ENCODE measurements around the gene LTC4S.

The LTC4S gene

GRCh38 chr5:179801304-179802206, 7.8 kb downstream of the LTC4S start:
- no peak overlapping the region for H3K4me3 ChIP-seq (replicated peaks; ENCODE audit: insufficient read depth, low read length)
- peak in 1 of 2 experiments; percentile 88 for DNase-seq (ENCODE audit: low read depth in 1 of 2, low spot score in 1 of 2)
- H3K27me3 ChIP-seq (ENCODE audit: insufficient read depth, poor library complexity, severe bottlenecking) = no peaks in the 10 kb centered on the region
- no peak for TF ChIP-seq POLR2AphosphoS5 (IDR thresholded peaks at IDR 0.05; ENCODE audit: low read depth)
- TF ChIP-seq, protein P1, sequence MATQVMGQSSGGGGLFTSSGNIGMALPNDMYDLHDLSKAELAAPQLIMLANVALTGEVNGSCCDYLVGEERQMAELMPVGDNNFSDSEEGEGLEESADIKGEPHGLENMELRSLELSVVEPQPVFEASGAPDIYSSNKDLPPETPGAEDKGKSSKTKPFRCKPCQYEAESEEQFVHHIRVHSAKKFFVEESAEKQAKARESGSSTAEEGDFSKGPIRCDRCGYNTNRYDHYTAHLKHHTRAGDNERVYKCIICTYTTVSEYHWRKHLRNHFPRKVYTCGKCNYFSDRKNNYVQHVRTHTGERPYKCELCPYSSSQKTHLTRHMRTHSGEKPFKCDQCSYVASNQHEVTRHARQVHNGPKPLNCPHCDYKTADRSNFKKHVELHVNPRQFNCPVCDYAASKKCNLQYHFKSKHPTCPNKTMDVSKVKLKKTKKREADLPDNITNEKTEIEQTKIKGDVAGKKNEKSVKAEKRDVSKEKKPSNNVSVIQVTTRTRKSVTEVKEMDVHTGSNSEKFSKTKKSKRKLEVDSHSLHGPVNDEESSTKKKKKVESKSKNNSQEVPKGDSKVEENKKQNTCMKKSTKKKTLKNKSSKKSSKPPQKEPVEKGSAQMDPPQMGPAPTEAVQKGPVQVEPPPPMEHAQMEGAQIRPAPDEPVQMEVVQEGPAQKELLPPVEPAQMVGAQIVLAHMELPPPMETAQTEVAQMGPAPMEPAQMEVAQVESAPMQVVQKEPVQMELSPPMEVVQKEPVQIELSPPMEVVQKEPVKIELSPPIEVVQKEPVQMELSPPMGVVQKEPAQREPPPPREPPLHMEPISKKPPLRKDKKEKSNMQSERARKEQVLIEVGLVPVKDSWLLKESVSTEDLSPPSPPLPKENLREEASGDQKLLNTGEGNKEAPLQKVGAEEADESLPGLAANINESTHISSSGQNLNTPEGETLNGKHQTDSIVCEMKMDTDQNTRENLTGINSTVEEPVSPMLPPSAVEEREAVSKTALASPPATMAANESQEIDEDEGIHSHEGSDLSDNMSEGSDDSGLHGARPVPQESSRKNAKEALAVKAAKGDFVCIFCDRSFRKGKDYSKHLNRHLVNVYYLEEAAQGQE (IDR thresholded peaks at IDR 0.05; ENCODE audit: insufficient replicate concordance, low read depth) = no peak
- no peak for TF ChIP-seq SPI1 (IDR thresholded peaks at IDR 0.05; ENCODE audit: borderline replicate concordance, low read depth)
- TF ChIP-seq, protein P2, sequence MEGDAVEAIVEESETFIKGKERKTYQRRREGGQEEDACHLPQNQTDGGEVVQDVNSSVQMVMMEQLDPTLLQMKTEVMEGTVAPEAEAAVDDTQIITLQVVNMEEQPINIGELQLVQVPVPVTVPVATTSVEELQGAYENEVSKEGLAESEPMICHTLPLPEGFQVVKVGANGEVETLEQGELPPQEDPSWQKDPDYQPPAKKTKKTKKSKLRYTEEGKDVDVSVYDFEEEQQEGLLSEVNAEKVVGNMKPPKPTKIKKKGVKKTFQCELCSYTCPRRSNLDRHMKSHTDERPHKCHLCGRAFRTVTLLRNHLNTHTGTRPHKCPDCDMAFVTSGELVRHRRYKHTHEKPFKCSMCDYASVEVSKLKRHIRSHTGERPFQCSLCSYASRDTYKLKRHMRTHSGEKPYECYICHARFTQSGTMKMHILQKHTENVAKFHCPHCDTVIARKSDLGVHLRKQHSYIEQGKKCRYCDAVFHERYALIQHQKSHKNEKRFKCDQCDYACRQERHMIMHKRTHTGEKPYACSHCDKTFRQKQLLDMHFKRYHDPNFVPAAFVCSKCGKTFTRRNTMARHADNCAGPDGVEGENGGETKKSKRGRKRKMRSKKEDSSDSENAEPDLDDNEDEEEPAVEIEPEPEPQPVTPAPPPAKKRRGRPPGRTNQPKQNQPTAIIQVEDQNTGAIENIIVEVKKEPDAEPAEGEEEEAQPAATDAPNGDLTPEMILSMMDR (IDR thresholded peaks at IDR 0.05; ENCODE audit: insufficient read depth, low read length) = peak; percentile 79
- TF ChIP-seq GABPA (IDR thresholded peaks at IDR 0.05; ENCODE audit: low read depth) = no peak
- no peak overlapping the region for H3K27ac ChIP-seq (replicated peaks)

DNA sequence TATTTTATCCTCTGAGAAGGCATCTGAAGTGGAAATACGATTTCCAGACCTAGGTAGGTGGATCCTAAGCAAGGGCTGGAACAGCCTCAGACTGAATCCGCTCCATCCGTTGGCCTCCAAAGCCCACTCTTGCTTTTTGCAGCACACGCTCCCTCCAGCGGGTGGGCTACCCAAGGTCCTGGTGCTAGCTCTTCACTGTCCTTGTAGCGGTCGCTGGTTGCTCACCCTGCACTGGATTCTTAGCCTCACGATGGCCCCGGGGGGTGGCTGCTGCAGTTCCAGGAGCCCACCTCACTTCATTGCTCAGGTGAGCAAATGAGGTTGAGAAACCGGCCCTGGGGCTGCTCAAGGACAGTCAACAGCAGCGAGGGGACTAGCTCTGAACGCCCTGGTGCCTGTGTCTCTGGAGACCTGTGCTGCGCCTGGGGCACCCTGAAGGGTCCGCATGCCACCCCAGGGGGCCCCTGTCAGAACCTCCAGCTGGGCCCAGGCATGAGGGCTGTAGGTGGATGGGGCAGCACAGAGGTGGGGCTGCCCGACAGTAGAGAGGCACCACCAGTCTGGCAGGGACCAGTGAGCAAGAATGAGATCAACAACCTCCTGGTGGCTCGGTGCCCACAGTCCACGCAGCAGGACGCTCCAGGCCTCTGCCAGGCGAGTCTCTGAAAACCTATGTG, 8.6 kb downstream of the LTC4S start:
- no peak overlapping the region for H3K4me3 ChIP-seq (replicated peaks; ENCODE audit: insufficient read depth, low read length)
- peak overlapping the region; percentile 97 for H3K27ac ChIP-seq (replicated peaks)
- no peaks in the 10 kb centered on the region for H3K27me3 ChIP-seq (ENCODE audit: insufficient read depth, poor library complexity, severe bottlenecking)
- TF ChIP-seq, protein P2 (IDR thresholded peaks at IDR 0.05; ENCODE audit: insufficient read depth, low read length) = no peak
- no peak for TF ChIP-seq GABPA (IDR thresholded peaks at IDR 0.05; ENCODE audit: low read depth)
- TF ChIP-seq POLR2AphosphoS5 (IDR thresholded peaks at IDR 0.05; ENCODE audit: low read depth) = no peak
- no peak for TF ChIP-seq SPI1 (IDR thresholded peaks at IDR 0.05; ENCODE audit: borderline replicate concordance, low read depth)
- TF ChIP-seq, protein P1 (IDR thresholded peaks at IDR 0.05; ENCODE audit: insufficient replicate concordance, low read depth) = no peak
- DNase-seq (ENCODE audit: low read depth in 1 of 2, low spot score in 1 of 2) = no peak

DNA sequence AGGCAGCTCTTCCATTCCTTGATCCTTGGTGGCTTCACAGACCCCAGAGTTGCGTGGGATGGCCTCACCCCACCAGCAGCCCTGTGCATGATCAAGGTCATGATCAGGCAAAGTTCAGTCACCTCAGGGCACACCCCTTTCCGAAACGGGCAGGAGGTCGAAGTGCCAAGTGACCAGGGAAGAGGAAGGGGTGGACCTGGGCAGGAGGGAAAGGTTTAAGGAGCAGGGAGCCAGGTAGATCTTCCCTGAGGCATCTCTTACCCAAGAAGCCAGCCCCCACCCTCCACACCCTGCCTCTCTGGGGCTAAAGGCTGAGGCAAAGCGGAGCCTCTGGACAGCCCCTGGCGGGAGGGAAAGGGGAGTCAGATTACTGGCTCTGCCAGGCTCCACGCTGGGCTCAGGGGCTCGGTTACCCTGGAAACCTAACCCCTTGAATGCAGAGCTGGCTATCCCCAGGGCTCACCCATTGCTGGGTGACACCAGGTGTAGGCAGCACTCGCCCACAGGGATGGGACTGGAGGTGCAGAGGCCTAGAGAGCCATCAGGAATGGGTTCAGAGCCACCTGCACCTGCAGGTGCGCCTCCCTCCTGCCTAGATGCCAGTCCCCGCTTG, 9.3 kb downstream of the LTC4S start:
- Histone ChIP-seq H3K27me3 (ENCODE audit: insufficient read depth, poor library complexity, severe bottlenecking) (no peaks in the 10 kb centered on the region), H3K4me3 (replicated peaks; ENCODE audit: insufficient read depth, low read length) (no peak overlapping the region), H3K27ac (replicated peaks) (peak overlapping the region; percentile 97)
- no peak for DNase-seq (ENCODE audit: low read depth in 1 of 2, low spot score in 1 of 2)
- TF ChIP-seq SPI1 (IDR thresholded peaks at IDR 0.05; ENCODE audit: borderline replicate concordance, low read depth) (no peak), POLR2AphosphoS5 (IDR thresholded peaks at IDR 0.05; ENCODE audit: low read depth) (no peak), GABPA (IDR thresholded peaks at IDR 0.05; ENCODE audit: low read depth) (no peak)
- TF ChIP-seq, protein P2 (IDR thresholded peaks at IDR 0.05; ENCODE audit: insufficient read depth, low read length) = no peak
- TF ChIP-seq, protein P1 (IDR thresholded peaks at IDR 0.05; ENCODE audit: insufficient replicate concordance, low read depth) = no peak

Data from HL-60 (cell line).